C4-2B (cell line): ENCODE data around the gene GAS2.

Experiments used
- CTCF ChIP-seq: fragments of 450-650 bp; conservative IDR thresholded peaks from 2 replicates; pipeline ENCODE4 v1.5.1; 2017; ENCODE audit warnings: mild to moderate bottlenecking
- ZFX ChIP-seq: fragments of 450-650 bp; IDR thresholded peaks from 2 replicates; pipeline ENCODE4 v1.6.1; 2017

DNA sequence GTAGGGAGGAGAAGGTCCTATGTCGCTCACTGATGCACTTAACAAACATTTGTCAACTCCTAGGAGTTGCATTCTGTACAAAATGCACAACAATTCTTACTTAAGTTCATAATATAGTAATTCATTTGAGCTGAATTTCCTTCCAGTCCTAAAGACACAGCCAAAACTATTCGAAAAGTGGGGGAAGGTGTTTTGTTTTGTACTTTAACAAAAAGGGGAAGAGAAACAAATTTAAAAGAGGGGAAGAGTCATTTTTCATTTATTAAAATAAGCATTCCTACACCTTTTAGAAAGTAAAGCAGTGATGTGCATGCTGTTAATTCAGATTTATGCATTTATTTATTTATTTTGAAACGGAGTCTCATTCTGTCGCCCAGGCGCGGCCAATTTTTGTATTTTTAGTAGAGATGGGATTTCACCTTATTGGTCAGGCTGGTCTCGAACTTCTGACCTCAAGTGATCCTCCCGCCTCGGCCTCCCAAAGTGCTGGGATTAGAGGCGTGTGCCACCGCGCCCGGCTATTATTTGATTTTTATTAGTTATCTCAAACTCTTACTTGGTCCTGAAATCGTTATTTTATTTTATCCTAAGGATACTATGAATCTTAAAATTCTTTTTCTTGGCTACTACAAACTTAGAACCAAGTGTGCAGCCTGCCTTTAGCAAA lies 39.7 kb upstream of the GAS2 start:
- TF ChIP-seq CTCF (no peak), ZFX (no peak)
